Measurements from ENCODE around the gene ZBTB21.

ZBTB21 gene

DNA sequence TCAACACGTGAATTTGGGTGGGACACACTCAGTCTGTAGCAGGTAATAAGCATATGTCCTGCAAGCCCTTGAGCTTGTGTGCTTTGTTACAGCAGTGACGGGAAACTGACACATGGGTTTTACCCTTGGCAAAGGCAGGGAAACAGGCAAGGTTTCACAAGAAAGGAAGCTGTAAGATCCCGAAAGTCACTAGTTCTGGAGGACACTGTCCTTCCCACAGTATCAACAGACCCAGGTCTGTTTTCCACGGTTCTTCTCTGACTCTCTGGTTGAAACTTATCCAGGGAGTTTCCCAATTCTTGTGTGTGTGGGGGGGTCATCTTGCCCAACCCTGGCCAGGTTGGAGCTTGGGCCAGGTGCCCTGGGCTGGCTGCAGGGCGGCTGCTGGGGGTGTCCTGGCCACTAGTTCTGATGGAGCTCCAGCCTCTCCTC lies 29.3 kb upstream of the ZBTB21 start:
- no peak for DNase-seq

DNA sequence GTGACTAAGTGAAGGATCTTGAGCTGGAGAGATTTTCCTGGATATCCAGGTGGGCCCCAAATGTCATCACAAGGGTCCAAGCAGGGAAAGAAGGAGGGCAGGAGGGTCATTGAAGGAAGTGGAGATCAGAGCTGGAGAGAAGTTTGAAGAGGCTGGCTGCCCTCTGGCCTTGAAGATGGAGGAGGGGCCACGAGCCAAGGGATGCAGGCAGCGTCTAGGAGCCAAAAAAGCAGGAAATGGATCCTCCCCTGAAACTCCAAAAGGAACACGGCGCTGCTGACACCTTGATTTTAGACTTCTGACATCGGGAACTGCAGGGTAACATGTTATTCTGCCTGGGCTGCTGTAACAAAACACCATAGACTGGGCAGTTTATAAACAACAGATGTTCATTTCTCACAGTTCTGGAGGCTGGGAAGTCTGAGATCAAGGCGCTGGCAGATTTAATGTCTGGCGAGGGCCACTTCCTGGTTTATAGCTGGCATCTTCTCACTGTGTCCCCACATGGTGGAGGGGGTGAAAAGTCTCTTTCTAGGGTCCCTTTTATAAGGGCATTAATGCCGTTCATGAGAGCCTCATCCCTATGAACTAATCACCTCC lies 28.8 kb upstream of the ZBTB21 start:
- DNase-seq = no peak

- no peak for DNase-seq
These were observed 28.2 kb upstream of the ZBTB21 start for GRCh38 chr21:42038393-42038792.

DNA sequence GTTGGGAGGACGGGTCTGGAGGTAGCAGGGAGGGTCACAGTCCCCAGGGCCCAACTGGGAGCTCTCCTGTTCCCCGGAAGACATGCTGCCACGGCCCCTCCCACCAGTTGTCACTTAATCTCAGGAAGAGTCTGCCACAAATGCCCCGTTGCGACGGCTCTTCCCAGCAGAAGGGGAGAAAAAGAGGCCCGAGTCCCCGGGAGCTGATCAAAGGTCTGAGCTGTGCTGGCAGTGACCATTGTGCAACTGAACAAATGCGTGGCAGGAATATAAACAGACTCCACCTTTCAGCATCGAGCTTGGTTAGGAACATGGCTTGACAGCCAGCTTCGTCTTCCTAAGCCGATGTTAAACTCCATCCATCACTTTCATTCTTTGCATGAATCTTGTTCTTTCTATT lies 27.8 kb upstream of the ZBTB21 start:
- DNase-seq = no peak

DNA sequence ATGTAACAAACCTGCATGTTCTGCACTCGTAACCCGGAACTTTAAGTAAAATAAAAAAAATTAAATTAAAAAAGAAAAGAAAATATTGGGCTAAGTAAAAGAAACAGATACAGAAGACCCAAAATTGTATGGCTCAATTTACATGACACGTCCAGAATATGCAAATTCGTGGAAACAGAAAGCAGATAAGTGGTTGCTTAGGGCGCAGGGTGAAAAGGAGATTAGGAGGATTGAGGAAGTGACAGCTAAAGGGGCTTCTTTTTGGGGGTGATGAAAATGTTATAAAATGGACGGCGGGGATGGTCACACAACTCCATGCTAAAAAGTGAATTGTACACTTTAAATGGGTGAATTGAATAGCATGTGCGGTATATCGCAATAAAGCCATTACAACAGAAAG lies 27.4 kb upstream of the ZBTB21 start:
- DNase-seq = no peak

GRCh38 chr21:42036313-42036712 lies 26.2 kb upstream of the ZBTB21 start:
- no peak for DNase-seq

DNA sequence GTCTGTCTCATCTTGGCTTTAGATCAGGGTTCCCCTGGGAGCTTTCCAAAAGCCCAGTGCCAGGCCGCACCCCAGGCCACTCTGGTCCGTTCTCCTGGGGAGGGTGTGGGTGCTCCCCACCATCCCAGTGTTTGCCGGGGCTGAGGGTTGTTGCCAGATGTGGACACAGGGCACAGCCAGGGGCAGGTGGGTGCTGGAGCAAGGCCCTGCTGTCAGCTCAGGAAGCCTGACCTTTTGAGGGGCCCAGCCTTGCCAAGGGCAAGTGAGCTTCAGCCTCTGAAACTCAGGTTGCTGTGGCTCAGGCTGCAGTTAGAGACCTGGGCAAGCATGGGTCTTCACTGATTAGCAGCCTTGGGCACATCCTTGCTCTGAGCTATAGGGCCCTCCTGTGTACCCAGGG lies 22.8 kb upstream of the ZBTB21 start:
- no peak for DNase-seq

GRCh38 chr21:42032266-42032665 lies 22.1 kb upstream of the ZBTB21 start:
- DNase-seq = no peak

DNA sequence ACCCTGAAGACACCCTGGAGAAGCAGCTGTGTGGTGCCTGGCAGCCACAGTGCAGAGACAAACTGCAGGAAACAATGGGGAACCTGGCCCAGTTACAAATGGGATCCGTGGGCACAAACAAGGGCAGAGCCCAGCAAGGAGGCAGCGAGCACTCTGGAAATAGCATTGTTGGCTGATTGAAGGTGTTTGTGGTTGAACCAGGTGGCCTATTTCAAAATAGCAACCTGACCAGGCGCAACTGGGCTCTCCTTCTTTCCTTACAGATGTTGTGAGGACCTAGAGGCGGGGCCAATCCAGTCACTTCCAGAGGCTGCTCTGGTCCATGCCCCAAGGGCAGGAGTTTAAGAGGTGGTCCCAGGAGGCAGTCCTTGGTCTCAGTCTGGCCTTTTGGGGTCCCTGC lies 21.7 kb upstream of the ZBTB21 start:
- DNase-seq = no peak

DNA sequence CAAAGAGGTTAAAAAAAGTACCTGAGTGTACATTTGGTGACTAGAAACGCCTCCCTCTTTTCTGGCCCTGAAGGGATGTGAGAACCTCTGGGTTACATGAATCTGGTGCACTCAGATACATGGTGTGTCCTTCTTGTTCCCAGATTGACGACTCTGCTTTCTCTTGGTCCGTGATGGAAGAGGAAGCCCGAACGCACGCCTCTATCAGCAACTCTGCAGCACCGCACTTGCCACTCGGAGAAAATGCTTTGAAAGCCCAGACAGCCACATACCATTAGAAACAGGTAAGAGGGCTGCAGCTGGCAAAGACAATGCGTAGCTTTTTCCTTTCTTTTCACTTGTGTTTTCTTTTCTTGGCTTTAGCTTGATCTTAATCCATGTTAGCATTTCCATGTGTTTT lies 21.1 kb upstream of the ZBTB21 start:
- DNase-seq = no peak

GRCh38 chr21:42030311-42030710 lies 20.2 kb upstream of the ZBTB21 start:
- DNase-seq = no peak

GRCh38 chr21:42028766-42029425 lies 18.7 kb upstream of the ZBTB21 start:
- DNase-seq = no peak

GRCh38 chr21:42027822-42028765 lies 17.9 kb upstream of the ZBTB21 start:
- DNase-seq = no peak

- no peak for DNase-seq
These were observed 17.1 kb upstream of the ZBTB21 start for GRCh38 chr21:42027085-42027821.

DNA sequence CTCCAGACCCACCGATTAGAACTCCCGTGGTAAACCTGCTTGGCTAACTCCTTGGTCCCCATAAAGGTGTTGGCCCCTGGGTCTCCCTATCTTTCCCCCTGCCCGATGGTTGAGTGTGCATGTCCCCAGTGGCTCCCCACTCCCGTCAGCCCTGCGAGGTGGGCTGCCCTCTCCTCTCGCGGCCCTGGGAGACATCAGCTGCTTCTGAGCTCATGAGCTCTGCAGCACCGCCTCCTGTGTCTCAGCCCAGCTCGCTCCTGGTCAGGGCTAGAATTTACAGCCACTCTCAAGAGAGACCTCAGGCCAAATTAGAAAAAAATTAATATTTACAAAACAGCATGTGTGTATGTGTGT lies 15.9 kb upstream of the ZBTB21 start:
- no peak for DNase-seq

DNA sequence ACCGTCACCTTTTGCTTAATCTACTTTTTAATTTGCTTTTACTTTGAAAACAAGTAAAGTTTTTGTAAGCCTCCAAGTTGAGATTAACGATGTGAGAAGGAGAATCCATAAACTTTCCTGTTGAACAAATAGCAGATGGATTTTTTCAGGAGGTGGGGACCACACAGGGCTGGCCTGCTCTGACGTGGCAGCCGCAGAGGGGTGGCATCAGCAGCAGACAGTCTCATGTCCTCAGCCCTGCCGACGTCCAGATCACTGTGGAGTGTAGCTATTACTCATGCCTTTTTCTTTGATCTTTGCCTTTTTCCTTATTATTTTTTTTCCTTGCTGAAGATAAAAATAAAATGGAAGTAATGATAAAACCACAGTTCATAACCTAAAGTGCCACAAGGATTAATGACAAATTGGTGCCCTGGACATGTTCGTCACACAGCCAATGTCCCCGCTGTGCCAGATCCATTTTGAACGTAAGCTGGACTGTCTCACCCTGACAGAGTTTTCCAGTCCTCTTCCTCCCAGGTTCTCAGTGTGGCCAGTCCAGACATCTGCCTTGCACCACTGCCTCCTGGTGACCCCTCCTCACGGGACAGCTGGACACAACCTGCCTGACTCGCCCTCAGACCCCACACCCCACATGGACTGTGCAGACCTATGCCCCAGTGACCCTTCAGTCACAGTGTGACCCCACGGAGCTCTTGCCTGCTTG lies 15.4 kb upstream of the ZBTB21 start:
- no peak for DNase-seq

- no peak for DNase-seq
These were observed 12.7 kb upstream of the ZBTB21 start for GRCh38 chr21:42022906-42023305.

- no peak for DNase-seq
These were observed 11.9 kb upstream of the ZBTB21 start for GRCh38 chr21:42022091-42022430.

DNA sequence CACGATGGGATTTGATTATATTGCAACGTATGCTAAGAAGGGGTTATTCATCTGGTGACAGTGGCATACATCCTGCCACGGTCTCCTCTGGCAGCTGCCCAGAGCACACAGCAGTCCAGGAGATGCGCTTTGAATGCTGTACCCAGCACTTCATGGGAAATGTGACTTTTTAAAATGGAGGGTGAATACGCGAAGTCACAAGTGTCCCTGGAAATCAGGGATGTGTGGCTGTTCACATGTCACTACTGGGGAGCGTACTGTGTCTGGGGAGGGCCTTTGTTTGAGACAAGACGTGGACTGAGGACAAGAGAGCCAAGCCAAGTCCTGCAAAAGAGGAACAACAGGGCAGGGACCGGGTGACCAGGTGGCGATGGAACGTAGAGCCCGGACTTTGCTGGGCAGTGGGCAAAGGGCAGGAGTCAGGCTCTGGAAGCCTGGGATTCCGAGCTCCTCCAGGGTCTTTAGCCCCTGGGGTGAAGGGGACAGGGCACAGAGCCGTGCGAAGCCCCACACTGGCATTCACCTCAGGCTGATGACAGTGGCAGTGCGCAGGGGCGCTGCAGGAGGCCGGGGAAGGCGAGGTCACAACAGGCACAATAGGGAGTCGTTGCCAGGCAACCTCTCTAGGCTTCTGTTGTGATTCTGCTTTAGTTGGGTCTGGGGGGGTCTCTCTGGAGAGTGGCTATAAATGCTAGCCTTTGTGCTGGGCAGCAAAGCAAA lies 11.4 kb upstream of the ZBTB21 start:
- no peak for DNase-seq

DNA sequence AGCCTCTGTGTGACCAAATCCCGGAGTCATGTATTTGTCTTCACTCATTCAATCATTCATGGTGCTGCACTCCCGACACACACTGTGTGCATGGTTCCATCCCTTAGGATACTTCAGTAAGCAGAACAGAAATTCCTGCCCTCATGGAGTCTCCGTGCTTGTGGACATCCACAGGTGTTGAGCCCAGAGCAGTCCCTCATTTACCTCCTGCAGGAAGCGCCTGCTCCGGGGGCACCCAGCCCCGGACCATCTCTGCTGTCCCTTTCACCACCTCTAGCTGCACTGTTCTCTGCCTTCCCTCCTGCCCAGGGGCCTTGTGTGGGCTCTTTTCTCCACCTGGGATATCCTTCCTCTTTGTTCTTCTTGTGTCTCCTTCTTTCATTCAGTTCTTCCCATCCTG lies 9.5 kb upstream of the ZBTB21 start:
- DNase-seq = no peak

- DNase-seq = no peak
These were observed 9.0 kb upstream of the ZBTB21 start for GRCh38 chr21:42019101-42019605.

DNA sequence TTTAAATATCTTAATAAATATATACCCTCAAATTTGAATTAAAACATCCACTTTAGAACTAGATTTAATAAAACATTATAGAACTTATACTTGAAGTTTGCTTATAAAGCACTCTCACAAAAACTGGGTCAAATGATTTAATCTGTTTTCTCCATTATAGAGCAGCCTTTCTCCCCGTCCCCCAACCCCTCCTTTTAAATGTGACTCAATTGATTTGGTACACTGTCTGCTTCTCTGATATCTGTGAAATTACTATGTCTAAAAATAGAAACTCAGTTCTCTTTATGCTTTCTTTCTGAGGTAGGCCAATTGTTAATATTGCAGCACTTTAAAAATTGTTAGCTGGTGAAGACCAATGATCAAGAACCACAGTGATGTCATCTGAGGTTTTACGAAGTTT lies 6.9 kb upstream of the ZBTB21 start:
- no peak for DNase-seq

Data from KG1 (cell line).